Measurements from ENCODE around the gene MTUS2.
"Not testable (repeated sequence)": the region's sequence is repeated elsewhere in the genome, so short reads cannot be mapped to it uniquely, and the experiment has no call there.

MTUS2 gene

GRCh38 chr13:29319451-29319850, 499.3 kb downstream of the MTUS2 start:
- DNase-seq (ENCODE audit: low spot score), result no peak

- no peak for DNase-seq (ENCODE audit: low spot score)
Measured at GRCh38 chr13:29323954-29324353, 503.8 kb downstream of the MTUS2 start.

GRCh38 chr13:29324601-29325000, 504.5 kb downstream of the MTUS2 start:
- no peak for DNase-seq (ENCODE audit: low spot score)

- no peak for DNase-seq (ENCODE audit: low spot score)
Measured at GRCh38 chr13:29328501-29328900, 508.4 kb downstream of the MTUS2 start.

GRCh38 chr13:29336356-29336755, 516.2 kb downstream of the MTUS2 start:
- DNase-seq (ENCODE audit: low spot score), result no peak

GRCh38 chr13:29339386-29340272, 519.5 kb downstream of the MTUS2 start:
- no peak for DNase-seq (ENCODE audit: low spot score)

GRCh38 chr13:29345860-29346582, 525.9 kb downstream of the MTUS2 start:
- not testable (repeated sequence) for DNase-seq (ENCODE audit: low spot score)

- no peak for DNase-seq (ENCODE audit: low spot score)
Measured at GRCh38 chr13:29355029-29355428, 534.9 kb downstream of the MTUS2 start.

- DNase-seq (ENCODE audit: low spot score), result no peak
Measured at GRCh38 chr13:29359181-29359580, 539.0 kb downstream of the MTUS2 start.

GRCh38 chr13:29361716-29362115, 541.6 kb downstream of the MTUS2 start:
- no peak for DNase-seq (ENCODE audit: low spot score)

GRCh38 chr13:29362849-29363604, 542.9 kb downstream of the MTUS2 start:
- peak; percentile 81 for DNase-seq (ENCODE audit: low spot score)

GRCh38 chr13:29369060-29369743, 549.1 kb downstream of the MTUS2 start:
- DNase-seq (ENCODE audit: low spot score), result peak; percentile 60

- no peak for DNase-seq (ENCODE audit: low spot score)
Measured at GRCh38 chr13:29379281-29379680, 559.1 kb downstream of the MTUS2 start.

GRCh38 chr13:29379865-29380264, 559.7 kb downstream of the MTUS2 start:
- DNase-seq (ENCODE audit: low spot score), result no peak

GRCh38 chr13:29382021-29382420, 561.9 kb downstream of the MTUS2 start:
- no peak for DNase-seq (ENCODE audit: low spot score)

- DNase-seq (ENCODE audit: low spot score), result no peak
Measured at GRCh38 chr13:29383476-29383875, 563.3 kb downstream of the MTUS2 start.

- no peak for DNase-seq (ENCODE audit: low spot score)
Measured at GRCh38 chr13:29384466-29384865, 564.3 kb downstream of the MTUS2 start.

GRCh38 chr13:29384871-29385270, 564.7 kb downstream of the MTUS2 start:
- no peak for DNase-seq (ENCODE audit: low spot score)

- no peak for DNase-seq (ENCODE audit: low spot score)
Measured at GRCh38 chr13:29386246-29386645, 566.1 kb downstream of the MTUS2 start.

- DNase-seq (ENCODE audit: low spot score), result not testable (repeated sequence)
Measured at GRCh38 chr13:29390598-29390997, 570.5 kb downstream of the MTUS2 start.

- no peak for DNase-seq (ENCODE audit: low spot score)
Measured at GRCh38 chr13:29396446-29396845, 576.3 kb downstream of the MTUS2 start.

- no peak for DNase-seq (ENCODE audit: low spot score)
Measured at GRCh38 chr13:29397265-29397664, 577.1 kb downstream of the MTUS2 start.
